Trophoblast cell (in vitro differentiated cells and primary cell): ENCODE measurements around the gene TRIM56.
"Not testable (repeated sequence)": the region's sequence is repeated elsewhere in the genome, so short reads cannot be mapped to it uniquely, and the experiment has no call there.

Source experiments
- DNase-seq, 2 donors: peaks; one replicate each; pipeline ENCODE4 v3.0.0-alpha.2; 2016
- H2AFZ ChIP-seq: 2 replicates; pipeline ENCODE4 v1.6.1; 2013; ENCODE audit warnings: low read length, moderate library complexity, mild to moderate bottlenecking; ENCODE audit not compliant: insufficient read depth, poor library complexity
- H2AK5ac ChIP-seq: 2 replicates; pipeline ENCODE4 v1.6.1; 2013; ENCODE audit warnings: mild to moderate bottlenecking, low read length
- H2BK120ac ChIP-seq: 2 replicates; pipeline ENCODE4 v1.6.1; 2013; ENCODE audit warnings: low read length, mild to moderate bottlenecking, moderate library complexity; ENCODE audit not compliant: insufficient read depth, poor library complexity
- H2BK12ac ChIP-seq: 2 replicates; pipeline ENCODE4 v1.6.1; 2013; ENCODE audit warnings: mild to moderate bottlenecking, low read length, moderate library complexity
- H2BK5ac ChIP-seq: 2 replicates; pipeline ENCODE4 v1.6.1; 2013; ENCODE audit warnings: low read length, low read depth, moderate library complexity, mild to moderate bottlenecking; ENCODE audit not compliant: poor library complexity
- H3K14ac ChIP-seq: 2 replicates; pipeline ENCODE4 v1.6.1; 2013; ENCODE audit warnings: mild to moderate bottlenecking, low read length
- H3K18ac ChIP-seq: 2 replicates; pipeline ENCODE4 v1.6.1; 2013; ENCODE audit warnings: mild to moderate bottlenecking, low read length
- H3K23ac ChIP-seq: 2 replicates; pipeline ENCODE4 v1.6.1; 2013; ENCODE audit warnings: low read length
- H3K27ac ChIP-seq: 2 replicates; pipeline ENCODE4 v1.5.1; 2013; ENCODE audit warnings: low read depth, mild to moderate bottlenecking, inconsistent platforms, low read length, moderate library complexity
- H3K27me3 ChIP-seq: 2 replicates; pipeline ENCODE4 v1.6.1; 2013; ENCODE audit warnings: inconsistent platforms, mild to moderate bottlenecking, low read length, moderate library complexity; ENCODE audit not compliant: insufficient read depth
- H3K36me3 ChIP-seq, 2 experiments: 1 replicate in 1 of 2; 2 replicates in 1 of 2; pipeline ENCODE4 v1.6.1; 2013; ENCODE audit warnings: low read length in 2 of 2, mild to moderate bottlenecking in 2 of 2, moderate library complexity in 1 of 2; ENCODE audit not compliant: insufficient read depth in 2 of 2, control insufficient read depth in 1 of 2
- H3K4ac ChIP-seq: 2 replicates; pipeline ENCODE4 v1.6.1; 2013; ENCODE audit warnings: low read depth, mild to moderate bottlenecking, low read length, moderate library complexity
- H3K4me1 ChIP-seq, 2 experiments: 1 replicate in 1 of 2; 2 replicates in 1 of 2; pipeline ENCODE4 v1.6.1; 2013; ENCODE audit warnings: low read length in 2 of 2, mild to moderate bottlenecking in 2 of 2, moderate library complexity in 1 of 2; ENCODE audit not compliant: insufficient read depth in 2 of 2, control insufficient read depth in 1 of 2
- H3K4me2 ChIP-seq: 2 replicates; pipeline ENCODE4 v1.6.1; 2013; ENCODE audit warnings: inconsistent platforms, mild to moderate bottlenecking, low read length, moderate library complexity
- H3K4me3 ChIP-seq: 2 replicates; pipeline ENCODE4 v1.5.1; 2013; ENCODE audit warnings: mild to moderate bottlenecking, low read depth, low read length, inconsistent platforms
- H3K79me1 ChIP-seq: one replicate; pipeline ENCODE4 v1.6.1; 2013; ENCODE audit warnings: low read length
- H3K79me2 ChIP-seq: 2 replicates; pipeline ENCODE4 v1.6.1; 2013; ENCODE audit warnings: low read length, mild to moderate bottlenecking; ENCODE audit not compliant: control insufficient read depth, insufficient read depth, poor library complexity
- H3K9ac ChIP-seq: 2 replicates; pipeline ENCODE4 v1.6.1; 2013; ENCODE audit warnings: mild to moderate bottlenecking, low read length
- H3K9me3 ChIP-seq: 2 replicates; pipeline ENCODE4 v1.6.1; 2013; ENCODE audit warnings: low read depth, mild to moderate bottlenecking, control low read depth, inconsistent platforms, low read length; ENCODE audit not compliant: insufficient read depth
- H4K12ac ChIP-seq: 2 replicates; pipeline ENCODE4 v1.6.1; 2013; ENCODE audit warnings: low read depth, mild to moderate bottlenecking, low read length, moderate library complexity
- H4K8ac ChIP-seq: 2 replicates; pipeline ENCODE4 v1.6.1; 2013; ENCODE audit warnings: low read depth, mild to moderate bottlenecking, low read length, moderate library complexity
- H4K91ac ChIP-seq: one replicate; pipeline ENCODE4 v1.6.1; 2013; ENCODE audit warnings: low read depth, mild to moderate bottlenecking, low read length, moderate library complexity
- WGBS: extraction: QIAGEN DNeasy Blood & Tissue Kit; methylation state at CpG from one replicate; pipeline ENCODE4 v1.1.7; 2013; ENCODE audit warnings: missing lambda C conversion rate; ENCODE audit not compliant: insufficient read length, insufficient coverage; ENCODE audit errors: extremely low coverage; 5-methylcytosine and 5-hydroxymethylcytosine counted together

Gene TRIM56

DNA sequence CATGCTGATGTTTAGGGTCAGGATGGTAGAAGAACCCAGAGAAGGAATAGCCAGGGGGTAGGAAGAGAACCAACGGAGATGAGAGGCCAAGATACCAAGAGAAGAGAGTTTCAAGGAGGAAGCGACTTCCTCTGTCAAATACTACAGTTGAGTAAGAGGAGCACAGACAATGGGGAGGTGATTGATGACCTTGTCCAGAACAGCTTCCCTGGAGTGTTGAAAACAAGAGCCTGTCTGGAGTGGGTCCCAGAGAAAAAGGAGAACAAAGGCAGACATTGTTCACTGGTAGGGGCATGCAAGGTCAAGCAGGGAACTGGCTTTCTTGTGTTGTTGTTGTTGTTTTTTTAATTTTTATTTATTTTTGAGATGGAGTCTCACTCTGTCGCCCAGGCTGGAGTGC lies 9.6 kb upstream of the TRIM56 start:
- Histone ChIP-seq H4K8ac (no peak overlapping the region), H3K14ac (no peak overlapping the region), H3K4me1 (peaks cover 3 to 4% of the 10 kb centered on the region in 2 experiments), H4K91ac (no peak overlapping the region), H3K9ac (no peak overlapping the region), H3K4me3 (no peak overlapping the region), H3K79me1 (no peaks in the 10 kb centered on the region), H3K27ac (no peak overlapping the region), H2BK120ac (no peak overlapping the region), H3K79me2 (no peaks in the 10 kb centered on the region), H2BK5ac (no peak overlapping the region), H3K9me3 (no peaks in the 10 kb centered on the region), H3K36me3 (no peaks in the 10 kb centered on the region), H3K23ac (no peak overlapping the region), H3K4me2 (no peak overlapping the region), H4K12ac (no peak overlapping the region), H2BK12ac (no peak overlapping the region), H2AK5ac (no peak overlapping the region), H3K27me3 (no peaks in the 10 kb centered on the region), H2AFZ (no peak overlapping the region), H3K18ac (no peak overlapping the region), H3K4ac (no peak overlapping the region)
- no peak for DNase-seq
- no CpG with 5 or more reads among the region's 3 CpGs for WGBS

- H3K79me1 ChIP-seq, H3K18ac ChIP-seq, H4K8ac ChIP-seq, H3K4ac ChIP-seq, H4K12ac ChIP-seq, H3K36me3 ChIP-seq, H3K27ac ChIP-seq, H3K4me3 ChIP-seq, H3K79me2 ChIP-seq, H3K27me3 ChIP-seq, H3K4me1 ChIP-seq, H3K23ac ChIP-seq, H2AFZ ChIP-seq, H2BK120ac ChIP-seq, H3K14ac ChIP-seq, H3K9me3 ChIP-seq, H2BK5ac ChIP-seq, DNase-seq, H3K9ac ChIP-seq, H2AK5ac ChIP-seq, H4K91ac ChIP-seq, H3K4me2 ChIP-seq: not testable (repeated sequence)
- no CpG with 5 or more reads among the region's 8 CpGs for WGBS
- H2BK12ac ChIP-seq, result peak overlapping the region; percentile 44
These were observed 9.1 kb upstream of the TRIM56 start for GRCh38 chr7:101076183-101076582.

DNA sequence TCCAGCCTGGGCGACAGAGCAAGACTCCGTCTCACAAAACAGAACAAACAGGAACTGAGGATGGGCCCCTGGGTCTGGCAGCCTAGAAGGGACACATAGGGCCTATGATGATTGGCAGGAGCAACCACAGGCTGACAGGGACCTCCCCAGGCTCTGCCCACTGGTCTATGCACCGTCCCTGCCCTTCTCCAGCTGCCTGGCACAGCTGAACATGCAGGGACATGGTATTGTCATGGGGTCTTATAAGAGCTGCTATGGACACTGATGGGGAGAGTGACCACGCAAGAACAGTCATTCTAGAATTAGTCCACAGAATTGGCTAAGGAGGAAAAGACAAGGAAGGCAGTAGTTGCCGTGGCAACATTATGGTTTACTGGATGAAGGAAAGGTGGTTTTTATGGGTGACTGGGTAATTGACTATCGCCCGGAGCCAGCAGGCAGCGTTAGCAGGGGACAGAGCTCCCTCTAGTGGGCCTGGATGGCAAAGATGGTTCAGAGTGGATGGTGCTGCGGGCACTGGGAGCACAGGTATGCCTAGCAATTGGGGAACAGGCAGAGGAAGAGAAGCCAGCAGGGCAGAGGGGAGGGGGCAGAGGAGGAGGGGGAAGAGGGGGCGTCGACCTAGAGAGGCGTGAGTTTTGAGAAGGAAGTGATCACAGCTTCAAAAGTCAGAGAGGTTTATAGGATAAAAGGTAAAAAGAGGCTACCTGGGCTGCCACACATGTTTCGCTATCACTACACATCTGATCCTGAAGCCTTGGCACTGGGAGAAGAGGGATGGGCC lies 7.8 kb upstream of the TRIM56 start:
- H3K79me1 ChIP-seq, result no peaks in the 10 kb centered on the region
- H3K27me3 ChIP-seq, result no peaks in the 10 kb centered on the region
- no peaks in the 10 kb centered on the region for H3K36me3 ChIP-seq
- H3K9ac ChIP-seq, result peak overlapping the region; percentile 17
- H3K9me3 ChIP-seq, result no peaks in the 10 kb centered on the region
- no peak overlapping the region for H4K8ac ChIP-seq
- H3K4me3 ChIP-seq, result no peak overlapping the region
- H3K27ac ChIP-seq, result no peak overlapping the region
- H3K4me1 ChIP-seq, result peaks cover 3 to 4% of the 10 kb centered on the region in 2 experiments
- no peak overlapping the region for H2AK5ac ChIP-seq
- no peak overlapping the region for H2BK12ac ChIP-seq
- no peak overlapping the region for H3K18ac ChIP-seq
- no peak overlapping the region for H2BK5ac ChIP-seq
- DNase-seq, result peak; percentile 81 to 93
- no peak overlapping the region for H2AFZ ChIP-seq
- no peak overlapping the region for H3K4me2 ChIP-seq
- WGBS, result no CpG with 5 or more reads among the region's 13 CpGs
- no peak overlapping the region for H2BK120ac ChIP-seq
- H3K14ac ChIP-seq, result no peak overlapping the region
- H4K91ac ChIP-seq, result no peak overlapping the region
- no peak overlapping the region for H3K4ac ChIP-seq
- no peak overlapping the region for H3K23ac ChIP-seq
- H4K12ac ChIP-seq, result no peak overlapping the region
- H3K79me2 ChIP-seq, result no peaks in the 10 kb centered on the region

DNA sequence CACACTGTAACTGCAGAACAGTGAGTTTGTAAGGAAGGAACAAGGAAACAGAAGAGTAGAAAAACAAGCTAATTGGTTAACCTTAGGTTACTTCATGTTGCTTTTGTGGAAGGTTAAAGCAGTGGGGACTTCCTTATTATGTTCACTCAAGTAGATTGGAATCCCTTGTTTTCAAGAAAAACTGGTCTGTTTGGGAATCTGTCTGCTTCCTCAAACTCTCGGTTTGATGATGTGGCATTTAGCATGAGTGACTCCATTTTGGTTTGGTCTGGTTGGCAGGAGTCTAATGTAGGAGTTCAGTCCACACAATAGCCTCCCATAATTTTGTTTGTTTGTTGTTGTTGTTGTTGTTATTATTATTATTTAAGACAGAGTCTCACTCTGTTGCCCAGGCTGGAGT lies 3.8 kb upstream of the TRIM56 start:
- Histone ChIP-seq H3K9me3 (no peaks in the 10 kb centered on the region), H3K79me1 (peaks cover 6% of the 10 kb centered on the region), H3K23ac (no peak overlapping the region), H3K36me3 (no peaks in the 10 kb centered on the region), H3K79me2 (no peaks in the 10 kb centered on the region), H4K91ac (no peak overlapping the region), H3K27me3 (no peaks in the 10 kb centered on the region), H3K4me1 (peaks cover 8 to 12% of the 10 kb centered on the region in 2 experiments), H2BK120ac (no peak overlapping the region), H3K18ac (no peak overlapping the region), H2BK12ac (no peak overlapping the region), H3K4me2 (no peak overlapping the region), H3K4ac (no peak overlapping the region), H3K14ac (no peak overlapping the region), H2BK5ac (no peak overlapping the region), H4K8ac (no peak overlapping the region), H3K4me3 (no peak overlapping the region), H3K27ac (no peak overlapping the region), H2AK5ac (no peak overlapping the region), H4K12ac (no peak overlapping the region), H3K9ac (no peak overlapping the region), H2AFZ (no peak overlapping the region)
- no CpG with 5 or more reads among the region's 1 CpG for WGBS
- DNase-seq, result no peak
